ENCODE results near the gene MAD1L1. TPM values are rescaled to one million over a fixed set of nuclear protein-coding genes. Genes with fewer than 3 reads are reported as not detected.
A peak's percentile ranks its signal among the peaks of the same experiment; 100 is the strongest.

The MAD1L1 gene
- total and polyA plus RNA-seq, 2 of the 4 experiments (the other 2 are of a cell fraction): 29.0 to 40.9 TPM

DNA sequence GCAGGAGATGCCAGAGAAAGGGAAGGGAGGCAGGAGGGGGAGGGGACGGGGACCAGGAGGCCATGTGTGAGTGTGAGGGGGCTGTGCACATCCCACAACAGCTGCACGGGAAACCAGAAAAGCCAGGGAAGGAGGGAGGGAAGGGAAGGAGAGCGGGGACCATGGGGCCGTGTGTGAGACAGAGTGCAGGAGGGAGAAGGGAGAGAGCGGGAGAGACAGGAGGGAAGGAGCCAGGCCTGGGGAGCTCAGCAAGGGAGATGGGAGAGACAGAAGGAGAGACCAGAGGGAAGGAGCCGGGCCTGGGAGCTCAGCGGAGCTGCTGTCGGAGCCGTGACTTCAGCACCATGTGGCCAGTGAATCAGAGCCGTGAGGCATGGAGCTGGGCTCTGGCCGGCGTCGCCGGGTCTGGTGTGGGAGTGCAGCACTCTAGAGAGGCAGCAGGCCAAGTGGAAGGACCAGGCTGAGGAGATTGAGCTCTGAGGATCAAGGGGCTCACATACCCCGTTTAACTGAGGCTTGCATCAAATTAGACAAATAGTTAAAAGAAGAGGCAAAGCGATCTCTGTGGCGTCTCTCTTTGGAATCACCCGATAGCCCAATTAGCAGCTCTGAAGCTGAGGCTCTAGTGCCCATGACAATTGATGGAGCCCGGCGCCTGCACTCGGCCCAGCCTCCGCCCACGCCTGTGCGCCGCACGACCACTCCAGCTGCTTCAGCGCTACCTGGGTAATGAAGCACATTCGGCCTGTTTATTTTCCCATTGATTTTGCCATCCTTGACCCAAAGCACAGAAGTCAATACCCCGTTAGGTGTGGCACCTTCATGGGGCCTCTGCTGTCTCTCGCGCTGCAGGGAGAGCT lies 150.4 kb downstream of the MAD1L1 start:
- H3K9me1 ChIP-seq (ENCODE audit: insufficient read depth, low read length): peaks cover 12% of the 10 kb centered on the region
- peak overlapping the region; percentile 86 for H2AK9ac ChIP-seq (replicated peaks; ENCODE audit: low read depth, low read length, poor library complexity)
- 0 out of 2 replicates have a peak overlapping the region, but pooled peaks have one; percentile 40 for H3K9ac ChIP-seq (ENCODE audit: low read depth, low read length)
- peak overlapping the region; percentile 47 for H3K27ac ChIP-seq (ENCODE audit: insufficient read depth, low read length)
- H3K4me1 ChIP-seq (ENCODE audit: control insufficient read depth, insufficient read depth, low read length): peaks cover 10% of the 10 kb centered on the region
- dilution Hi-C loops (cut with HindIII; ENCODE audit: low sequenced_read_pairs, unreplicated experiment) (no loop called here), intact Hi-C loops (cut with micrococcal nuclease) (no loop called here), in situ Hi-C loops (cut with MboI; ENCODE audit: low sequenced_read_pairs) (no loop called here)
- no peak overlapping the region for H2BK5ac ChIP-seq (ENCODE audit: low read depth, low read length, poor library complexity, severe bottlenecking)
- BruUV-seq (replicated peaks): no TSS peak
- WGBS, 2 experiments (ENCODE audit: extremely low coverage in 2 of 2, insufficient read length in 1 of 2): 52% methylated on average over 25 of the region's 31 CpGs; no CpG with 5 or more reads in 1 of the 2 experiments
- no peak overlapping the region for H4K5ac ChIP-seq (ENCODE audit: low read depth, low read length)
- ChIA-PET CTCF (interaction anchor here (0.9 kb wide), 1 partner anchor 11 kb away, joined by 4 read pairs; no protein-coding TSS in a partner anchor), POLR2A (ENCODE audit: unreplicated experiment) (no interaction called here)
- H2BK15ac ChIP-seq (ENCODE audit: low read depth, low read length): peak overlapping the region; percentile 12; the same call in 1 of the 3 replicates
- no peak overlapping the region; the same call in 1 of the 2 replicates for H3K4me2 ChIP-seq (ENCODE audit: low read depth, low read length)
- H3K4ac ChIP-seq (ENCODE audit: low read depth, low read length): peak overlapping the region; percentile 76
- no peaks in the 10 kb centered on the region for H4K20me1 ChIP-seq (ENCODE audit: insufficient read depth, low read length)
- H4K8ac ChIP-seq (ENCODE audit: low read depth in 2 of 2, low read length in 2 of 2): peak overlapping the region in 1 of 2 experiments; percentile 59; a peak in 2 of 4 replicates
- peak overlapping the region; percentile 86 for H3K14ac ChIP-seq (replicated peaks; ENCODE audit: low read depth, low read length)
- DNase-seq: peak; percentile 92
- peak overlapping the region; percentile 86 for H2AK5ac ChIP-seq (ENCODE audit: low read depth, low read length)
- H4K91ac ChIP-seq (ENCODE audit: insufficient read depth, low read depth, low read length): peak overlapping the region; percentile 48; the same call in 1 of the 2 replicates
- H3K18ac ChIP-seq (ENCODE audit: low read depth, low read length): peak overlapping the region; percentile 40; the same call in 1 of the 2 replicates
- peaks cover 0 to 22% of the 10 kb centered on the region in 2 experiments; a peak in 2 of 4 replicates for H3K79me1 ChIP-seq (ENCODE audit: low read depth in 1 of 2, low read length in 2 of 2)
- no peak overlapping the region for H3K23ac ChIP-seq (ENCODE audit: low read depth, low read length)
- H2BK120ac ChIP-seq (ENCODE audit: low read depth, low read length): peak overlapping the region; percentile 74
- no peak overlapping the region for H3K4me3 ChIP-seq (ENCODE audit: insufficient read depth, low read depth, low read length)
- peak overlapping the region; percentile 60 for H2AFZ ChIP-seq (replicated peaks; ENCODE audit: low read length, poor library complexity)
- ATAC-seq (ENCODE audit: low read depth): peak; percentile 100
- H3K36me3 ChIP-seq (ENCODE audit: control insufficient read depth, insufficient read depth, low read length): no peaks in the 10 kb centered on the region; the same call in 1 of the 2 replicates
- H3K56ac ChIP-seq (ENCODE audit: extremely low read depth, insufficient read depth, low read length): no peak overlapping the region
- peak overlapping the region; percentile 39; the same call in 1 of the 2 replicates for H2BK20ac ChIP-seq (ENCODE audit: low read depth, low read length)
- no peaks in the 10 kb centered on the region for H3K9me3 ChIP-seq (ENCODE audit: control insufficient read depth, insufficient read depth, low read length)
- no peaks in the 10 kb centered on the region for H3K27me3 ChIP-seq (ENCODE audit: control insufficient read depth, insufficient read depth, low read length)
- TF ChIP-seq CHD1 (IDR thresholded peaks at IDR 0.05; ENCODE audit: low read depth, low read length): no peak
- TF ChIP-seq ELK1 (IDR thresholded peaks at IDR 0.05; ENCODE audit: borderline replicate concordance, low read depth, low read length): no peak
- no peak for TF ChIP-seq CEBPB (IDR thresholded peaks at IDR 0.05; ENCODE audit: low read depth, low read length)
- peak; percentile 20; the same call in 1 of the 2 replicates for TF ChIP-seq SMC3 (IDR thresholded peaks at IDR 0.05; ENCODE audit: low read depth, low read length)
- TF ChIP-seq FOS (IDR thresholded peaks at IDR 0.05; ENCODE audit: low read depth, low read length): peak; percentile 50
- peak; percentile 91 for TF ChIP-seq USF2 (IDR thresholded peaks at IDR 0.05; ENCODE audit: low read depth, low read length)
- peak; percentile 97 for TF ChIP-seq MXI1 (IDR thresholded peaks at IDR 0.05; ENCODE audit: borderline replicate concordance, low read depth, low read length)
- peak; percentile 7; the same call in 1 of the 2 replicates for TF ChIP-seq NFE2L2 (IDR thresholded peaks at IDR 0.05; ENCODE audit: low read depth, low read length)
- no peak for TF ChIP-seq CTCF (conservative IDR thresholded peaks at IDR 0.05; ENCODE audit: low read depth, low read length)
- TF ChIP-seq BHLHE40 (IDR thresholded peaks at IDR 0.05; ENCODE audit: low read depth, low read length): peak; percentile 10; the same call in 1 of the 2 replicates
- peak; percentile 43 for TF ChIP-seq RAD21 (IDR thresholded peaks at IDR 0.05; ENCODE audit: low read length)
- no peak for TF ChIP-seq RCOR1 (IDR thresholded peaks at IDR 0.05; ENCODE audit: insufficient replicate concordance, low read length)
